ENCODE measurements around the gene ENTPD8.
A peak's percentile ranks its signal among the peaks of the same experiment; 100 is the strongest.

ENTPD8 gene, protein sequence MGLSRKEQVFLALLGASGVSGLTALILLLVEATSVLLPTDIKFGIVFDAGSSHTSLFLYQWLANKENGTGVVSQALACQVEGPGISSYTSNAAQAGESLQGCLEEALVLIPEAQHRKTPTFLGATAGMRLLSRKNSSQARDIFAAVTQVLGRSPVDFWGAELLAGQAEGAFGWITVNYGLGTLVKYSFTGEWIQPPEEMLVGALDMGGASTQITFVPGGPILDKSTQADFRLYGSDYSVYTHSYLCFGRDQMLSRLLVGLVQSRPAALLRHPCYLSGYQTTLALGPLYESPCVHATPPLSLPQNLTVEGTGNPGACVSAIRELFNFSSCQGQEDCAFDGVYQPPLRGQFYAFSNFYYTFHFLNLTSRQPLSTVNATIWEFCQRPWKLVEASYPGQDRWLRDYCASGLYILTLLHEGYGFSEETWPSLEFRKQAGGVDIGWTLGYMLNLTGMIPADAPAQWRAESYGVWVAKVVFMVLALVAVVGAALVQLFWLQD

DNA sequence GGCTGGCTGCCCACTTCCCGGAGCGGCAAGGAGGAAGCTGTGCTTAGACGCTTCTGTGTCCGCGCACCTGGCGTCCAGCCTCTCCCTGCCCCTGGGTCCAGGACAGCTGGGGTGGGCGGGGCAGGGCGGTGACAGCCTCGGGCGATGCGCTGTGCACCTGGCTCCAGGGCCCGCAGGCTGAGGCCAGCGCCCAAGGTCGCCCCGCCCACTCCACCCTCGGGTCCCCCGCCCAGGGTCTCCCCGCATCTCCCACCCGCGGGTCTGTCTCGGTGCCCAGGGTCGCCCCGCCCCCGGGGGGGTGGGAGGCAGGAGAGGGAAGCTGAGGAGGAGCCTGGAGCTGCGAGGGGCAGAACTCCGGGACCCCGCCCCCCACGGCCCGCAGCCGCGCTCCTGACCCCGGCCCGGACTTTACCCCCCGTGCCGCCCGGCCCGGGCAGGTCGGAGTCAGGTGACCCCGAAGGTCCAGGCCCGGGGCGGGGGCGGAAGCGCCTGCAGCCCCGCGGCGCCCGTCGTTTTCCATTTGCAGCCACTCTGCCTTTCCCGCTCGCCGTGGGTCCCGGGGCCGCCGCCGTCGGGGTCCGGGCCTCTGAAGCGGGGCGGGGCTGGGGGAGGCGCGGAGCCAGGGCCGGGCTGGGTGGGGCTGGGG, at the start of gene ENTPD8:
ENTPD8 (minus strand) TSS at position 69 of the 646 bp plus-strand sequence. CDS start 3,072 bp downstream, outside the sequence.
- DNase-seq, result peak; percentile 98

DNA sequence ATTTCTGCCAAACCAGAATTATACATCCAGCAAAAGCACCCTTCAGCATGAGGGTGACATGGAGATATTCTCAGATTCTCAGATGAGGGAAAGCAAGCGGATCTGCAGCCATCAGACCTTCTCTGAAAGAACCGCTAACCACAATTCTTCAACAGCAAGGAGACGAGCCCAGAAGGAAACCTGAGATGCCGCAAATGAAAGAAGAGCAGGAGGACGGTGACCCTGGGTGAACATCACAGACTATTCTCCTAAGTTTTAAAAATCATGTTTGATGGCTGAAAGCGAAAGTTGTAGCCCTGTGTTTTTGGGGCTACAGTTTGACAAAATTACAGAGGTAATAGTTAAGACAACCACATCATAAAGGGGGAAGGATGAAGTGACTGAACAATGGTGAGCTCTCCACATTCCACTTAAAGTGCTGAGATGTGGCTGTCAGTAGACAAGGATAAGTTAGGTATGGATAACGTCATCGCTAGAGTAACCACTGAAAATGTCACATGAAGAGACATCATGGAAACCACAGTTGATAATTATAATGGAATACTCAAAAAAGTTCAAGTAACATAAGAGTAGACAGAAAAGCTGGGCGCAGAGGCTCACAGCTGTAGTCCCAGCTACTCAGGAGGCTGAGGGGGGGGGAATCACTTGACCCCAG, 49.5 kb upstream of the ENTPD8 start:
- DNase-seq, result no peak

DNA sequence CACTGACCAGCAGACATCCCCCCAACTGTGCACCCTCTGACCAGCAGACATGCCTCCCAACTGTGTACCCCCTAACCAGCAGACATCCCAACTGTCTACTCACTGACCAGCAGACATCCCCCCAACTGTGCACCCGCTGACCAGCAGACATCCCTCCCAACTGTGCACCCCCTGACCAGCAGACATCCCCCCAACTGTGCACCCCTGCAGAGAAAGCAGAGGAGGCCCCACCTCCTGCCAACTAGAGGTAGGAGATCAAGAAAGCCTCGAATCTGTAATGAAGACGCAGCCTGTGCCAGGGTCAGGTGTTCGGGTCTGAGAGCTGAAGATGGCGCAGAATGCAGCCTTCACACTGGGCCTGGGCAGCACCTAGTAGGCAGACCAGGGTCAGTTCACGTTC, 47.7 kb upstream of the ENTPD8 start:
- no peak for DNase-seq

DNA sequence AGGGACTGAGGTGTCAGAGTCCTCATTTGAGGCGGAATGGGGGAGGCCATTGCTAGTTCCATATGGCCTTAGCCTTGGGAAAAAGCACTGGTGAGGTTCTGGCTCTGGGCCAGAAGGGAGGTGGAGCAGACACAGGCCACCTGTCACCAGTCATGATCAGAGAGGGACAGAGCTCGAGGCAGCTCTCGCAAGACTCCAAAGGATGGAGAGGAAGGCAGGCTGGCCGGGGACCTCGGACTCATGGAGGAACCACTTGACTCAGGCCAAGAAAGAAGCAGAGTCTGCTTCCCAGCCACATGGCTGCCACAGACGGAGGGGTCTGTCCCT, 47.1 kb upstream of the ENTPD8 start:
- no peak for DNase-seq

DNA sequence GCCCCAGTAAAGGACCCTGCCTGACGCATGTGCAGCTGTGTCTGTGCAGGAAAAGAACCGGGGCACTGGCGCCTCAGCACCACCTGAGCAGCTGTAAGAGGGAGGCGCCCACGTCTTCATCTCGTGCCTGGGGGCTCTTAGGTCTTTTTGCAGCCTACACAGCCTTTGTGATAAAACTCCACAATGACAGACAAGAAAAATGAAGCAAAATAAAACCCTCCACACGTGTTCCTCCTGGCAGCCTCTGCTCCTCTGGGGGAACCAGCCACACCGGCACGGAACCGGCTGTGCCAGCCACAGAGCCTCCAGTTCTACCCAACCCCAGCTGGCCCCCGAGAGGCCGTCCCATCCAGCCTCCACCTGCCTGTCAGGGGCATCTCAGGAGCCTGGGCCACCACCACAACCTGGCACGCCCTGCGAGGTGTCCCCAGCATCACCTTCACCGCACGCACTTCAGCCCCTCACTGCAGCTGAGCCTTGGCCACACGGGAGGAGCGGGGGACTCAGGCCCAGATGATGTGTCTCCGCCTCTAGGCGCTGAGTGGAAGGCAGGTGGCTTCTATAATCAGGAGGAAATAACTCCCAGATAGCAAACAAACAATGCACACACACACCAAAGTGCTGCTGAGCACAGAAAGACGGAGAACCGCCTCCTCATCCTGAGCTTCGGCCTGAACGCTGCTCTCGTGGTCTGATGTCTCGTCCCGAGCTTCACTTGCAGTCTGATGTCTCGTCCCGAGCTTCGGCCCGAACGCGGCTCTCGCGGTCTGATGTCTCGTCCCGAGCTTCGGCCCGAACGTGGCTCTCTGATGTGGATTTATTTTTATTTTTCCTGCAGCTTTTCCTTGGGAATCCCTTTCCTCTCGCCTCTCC, 46.5 kb upstream of the ENTPD8 start:
- DNase-seq, result no peak

DNA sequence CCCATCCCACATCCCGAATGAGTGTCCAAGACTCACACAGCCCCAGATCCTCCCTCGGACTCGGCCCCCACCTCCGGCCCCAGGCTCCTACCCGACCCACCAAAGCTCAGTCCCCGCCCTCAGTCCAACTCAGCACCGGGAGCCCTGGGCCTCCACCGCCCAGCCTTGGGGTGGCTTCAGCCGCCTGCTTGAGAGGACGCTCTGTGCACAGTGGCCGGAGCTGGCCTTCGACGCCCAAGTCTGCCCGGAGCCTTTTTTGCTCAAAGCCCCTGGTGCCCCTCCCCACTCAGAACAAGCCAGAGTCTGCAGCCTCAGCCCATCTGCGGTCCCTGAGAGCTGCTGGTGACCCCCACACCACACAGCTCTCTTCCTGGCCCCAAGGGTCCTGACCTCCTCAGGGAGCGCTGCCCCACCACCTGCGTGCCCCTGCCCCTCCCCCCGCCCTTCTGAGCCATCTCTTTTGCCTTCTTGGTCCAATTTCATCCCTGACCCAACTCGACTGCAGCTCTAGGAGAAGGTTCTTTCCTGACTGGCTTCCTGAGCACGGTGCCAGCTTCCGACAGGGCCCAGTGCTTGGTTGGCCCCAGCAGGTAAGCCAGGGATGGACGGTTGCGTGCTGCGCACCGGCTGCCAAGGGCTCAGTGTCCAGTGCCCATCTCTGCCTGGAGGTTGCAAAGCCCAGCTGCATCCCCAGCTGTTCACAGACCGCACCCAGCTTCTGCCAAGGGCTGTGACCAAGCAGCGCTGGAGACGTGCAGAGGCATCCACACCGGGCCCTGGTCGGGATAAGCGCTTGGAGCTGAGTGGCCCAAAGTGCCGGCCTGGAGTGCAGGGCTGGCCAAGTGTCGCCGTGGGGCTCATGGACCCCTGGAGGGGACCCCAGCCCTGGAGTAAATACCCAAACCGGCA, 45.6 kb upstream of the ENTPD8 start:
- DNase-seq, result no peak

DNA sequence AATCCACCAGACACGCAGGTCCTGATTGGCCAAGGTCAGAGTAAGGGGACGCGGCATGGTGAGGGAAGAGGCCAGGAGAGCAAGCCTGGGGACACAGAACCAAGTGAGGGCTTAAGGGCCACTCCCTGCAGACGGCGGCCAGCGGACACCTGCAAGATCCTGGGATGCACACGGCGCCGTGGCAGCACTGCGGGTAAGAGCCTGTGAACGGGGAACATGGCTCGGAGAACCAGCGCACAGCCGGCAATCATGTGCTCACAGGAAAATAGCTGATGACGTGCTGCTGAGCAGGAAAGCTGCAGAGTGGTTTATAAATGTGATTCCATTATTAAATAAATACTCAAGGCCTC, 45.0 kb upstream of the ENTPD8 start:
- no peak for DNase-seq

DNA sequence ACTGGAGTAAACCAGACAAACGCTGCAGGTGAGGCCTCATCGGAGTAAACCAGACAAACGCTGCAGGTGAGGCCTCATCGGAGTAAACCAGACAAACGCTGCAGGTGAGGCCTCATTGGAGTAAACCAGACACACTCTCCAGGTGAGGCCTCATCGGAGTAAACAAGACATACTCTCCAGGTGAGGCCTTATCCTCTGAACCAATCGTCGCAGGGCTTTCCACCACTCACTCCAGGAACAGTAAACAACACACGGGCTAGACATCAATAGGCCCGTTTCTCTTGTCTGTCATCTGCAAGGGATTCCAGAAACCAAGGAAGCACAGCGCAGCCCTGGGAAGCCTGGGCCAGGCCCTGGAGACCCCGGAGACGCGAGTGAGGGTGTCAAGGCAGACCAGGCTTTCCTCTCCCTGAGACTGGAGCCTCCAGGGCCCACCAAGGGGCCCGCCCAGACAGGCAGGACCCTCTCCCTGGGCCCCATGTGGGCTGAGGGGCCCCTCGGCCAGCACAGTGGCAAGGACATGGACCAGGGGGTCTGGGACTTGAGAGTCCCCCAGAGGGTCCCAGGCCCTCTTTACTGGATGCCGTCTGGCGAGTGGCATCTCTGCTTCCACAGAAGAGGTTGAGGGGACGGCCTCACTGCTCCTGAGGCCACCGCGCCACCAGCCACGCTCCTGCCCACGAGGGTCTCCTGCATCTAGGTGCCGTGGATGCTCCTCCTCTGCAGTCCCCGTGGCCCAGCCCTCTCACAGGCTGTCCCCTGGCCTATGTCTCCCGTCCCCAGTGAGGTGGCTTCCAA, 44.4 kb upstream of the ENTPD8 start:
- DNase-seq, result no peak

DNA sequence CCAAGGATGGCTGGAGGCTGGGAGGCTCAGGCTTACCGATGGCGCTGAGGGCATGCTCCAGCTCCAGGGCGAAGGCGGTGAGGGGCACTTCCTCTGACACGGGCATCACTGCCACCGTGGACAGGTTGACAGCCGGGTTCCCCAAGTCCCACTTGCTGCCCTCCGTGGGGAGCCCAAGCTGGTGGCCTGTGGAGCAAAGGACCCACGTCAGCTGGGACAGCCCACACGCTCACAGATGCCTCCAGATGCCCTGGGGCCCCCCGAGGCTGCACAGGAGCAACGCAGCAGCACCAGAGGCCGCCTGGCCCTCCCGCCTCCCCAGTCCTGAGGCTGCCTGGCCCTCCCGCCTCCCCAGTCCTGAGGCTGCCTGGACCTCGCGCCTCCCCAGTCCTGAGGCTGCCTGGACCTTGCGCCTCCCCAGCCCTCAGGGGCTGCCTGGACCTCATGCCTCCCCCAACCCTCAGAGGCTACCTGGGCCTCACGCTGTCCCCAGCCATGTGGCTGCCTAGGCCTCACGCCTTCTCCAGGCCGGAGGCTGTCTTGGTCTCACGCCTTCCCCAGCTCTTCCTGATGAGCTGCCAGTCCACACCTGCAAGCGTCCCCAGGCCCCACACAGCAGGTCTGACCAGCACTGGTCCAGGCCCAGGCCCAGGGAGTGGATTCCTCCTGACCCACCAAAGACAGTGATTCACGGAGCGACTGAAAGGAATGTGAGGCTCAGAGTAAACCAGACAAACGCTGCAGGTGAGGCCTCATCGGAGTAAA, 43.6 kb upstream of the ENTPD8 start:
- no peak for DNase-seq

DNA sequence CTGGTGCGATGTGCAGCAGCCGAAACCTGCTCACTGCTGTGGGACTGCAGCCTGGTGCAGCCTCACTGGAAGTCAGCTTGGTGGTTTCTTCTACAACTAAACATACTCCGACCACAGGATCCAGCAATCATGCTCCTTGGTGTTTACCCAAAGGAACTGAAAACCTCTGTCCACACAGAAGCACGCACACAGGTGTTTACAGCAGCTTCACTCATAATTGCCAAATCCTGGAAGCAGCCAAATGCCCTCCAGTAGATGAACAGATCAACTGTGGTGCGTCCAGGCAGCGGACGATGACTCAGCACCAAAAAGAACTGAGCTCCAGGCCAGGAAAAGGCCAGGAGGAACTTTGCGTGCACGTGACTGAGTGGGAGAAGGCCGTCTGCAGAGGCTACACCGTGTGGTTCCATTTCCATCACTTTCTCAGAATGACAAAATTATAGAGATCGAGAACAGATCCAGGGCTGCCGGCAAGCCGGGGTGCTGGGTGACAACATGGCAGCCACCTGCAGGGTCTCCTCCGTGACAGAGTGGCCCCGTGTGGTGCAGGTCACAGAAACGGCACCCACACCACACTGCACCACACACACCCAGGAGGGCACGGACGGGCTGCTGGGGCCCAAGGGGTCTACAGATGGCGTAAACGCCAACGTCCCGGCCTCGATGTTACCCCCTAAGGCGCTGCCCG, 41.1 kb upstream of the ENTPD8 start:
- peak; percentile 92 for DNase-seq

DNA sequence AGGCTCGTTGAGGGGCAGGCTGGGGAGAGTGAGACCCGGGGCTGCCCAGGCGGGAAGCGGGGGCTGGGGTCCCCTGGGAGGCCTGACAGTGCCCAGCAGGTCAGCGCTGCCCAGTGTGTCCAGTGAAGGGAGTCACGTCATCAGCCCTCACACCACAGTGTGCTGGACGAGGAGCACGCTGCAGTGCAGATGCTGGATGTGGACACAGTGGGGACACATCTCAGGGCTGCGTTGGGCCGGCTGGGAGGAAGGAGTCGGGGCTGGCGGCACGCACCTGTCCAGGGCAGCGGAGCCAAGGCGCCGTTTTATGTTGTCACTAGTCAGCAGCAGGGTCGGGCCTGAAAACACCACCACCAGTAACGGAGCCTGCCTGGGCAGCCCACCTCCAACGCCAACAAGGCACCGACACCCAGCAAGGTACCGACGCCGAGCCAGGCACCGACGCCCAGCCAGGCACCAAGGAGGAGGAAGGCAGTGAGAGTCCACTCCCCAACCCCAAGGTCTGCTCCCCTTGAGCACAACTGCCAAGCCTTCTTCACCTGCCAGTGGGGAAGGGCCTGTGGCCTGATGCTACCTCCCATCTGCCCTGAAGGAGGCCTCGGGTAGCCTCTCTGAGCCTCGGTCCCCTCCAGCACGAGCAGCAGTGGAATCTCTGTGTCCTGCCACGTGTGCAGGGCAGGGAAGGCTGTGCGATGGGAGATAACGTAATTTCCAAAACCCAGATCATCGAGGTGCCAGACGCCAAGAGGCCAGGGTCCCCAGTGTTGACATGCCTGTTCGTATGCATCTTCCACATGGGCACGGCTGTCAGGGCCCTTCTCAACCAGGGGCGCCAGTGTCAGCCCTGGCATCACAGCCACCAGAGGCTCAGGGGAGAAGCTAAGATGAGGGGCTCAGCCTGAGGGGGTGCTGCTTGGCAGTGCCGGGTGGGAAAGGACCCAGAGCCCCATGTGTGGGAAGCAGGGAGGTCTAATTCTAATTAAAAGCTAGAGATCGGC, 39.8 kb upstream of the ENTPD8 start:
- DNase-seq, result no peak

DNA sequence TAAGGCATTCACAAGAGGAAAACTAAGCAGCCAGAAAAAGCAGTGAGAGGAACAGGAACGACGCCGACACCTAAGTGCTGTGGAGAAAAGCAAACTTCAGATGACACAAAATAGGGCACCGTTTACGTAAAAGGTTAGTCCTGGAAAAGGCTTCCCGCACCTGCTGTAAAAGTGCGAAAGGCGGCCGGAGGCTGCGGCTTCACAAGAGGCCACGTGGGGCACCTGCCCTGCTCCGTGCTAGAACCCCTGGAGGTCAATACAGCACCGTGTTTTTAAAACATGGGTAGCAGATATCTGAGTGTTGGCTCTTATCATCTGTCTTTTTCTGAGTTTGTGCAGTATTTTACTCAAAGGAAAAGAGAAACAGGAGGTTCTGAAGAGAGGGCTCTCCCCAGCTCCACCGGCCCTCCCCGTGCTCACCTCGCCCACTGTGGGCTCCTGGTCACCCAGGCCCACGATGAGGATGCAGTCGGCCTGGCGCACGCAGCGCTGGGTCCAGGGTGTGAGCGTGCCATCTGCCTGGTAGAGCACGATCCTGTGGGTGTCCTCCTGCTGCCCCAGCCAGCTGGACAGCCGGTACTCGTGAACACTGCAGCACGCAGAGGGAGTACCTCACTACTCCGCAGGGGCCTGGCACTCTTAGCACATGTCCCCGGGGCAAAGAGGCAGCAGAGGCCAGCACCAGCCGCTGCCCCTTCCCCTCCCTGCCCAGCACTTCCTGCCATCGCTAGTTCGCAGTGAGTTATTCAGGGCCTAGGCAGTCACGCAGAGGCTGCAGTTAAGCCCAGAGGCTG, 38.9 kb upstream of the ENTPD8 start:
- no peak for DNase-seq

DNA sequence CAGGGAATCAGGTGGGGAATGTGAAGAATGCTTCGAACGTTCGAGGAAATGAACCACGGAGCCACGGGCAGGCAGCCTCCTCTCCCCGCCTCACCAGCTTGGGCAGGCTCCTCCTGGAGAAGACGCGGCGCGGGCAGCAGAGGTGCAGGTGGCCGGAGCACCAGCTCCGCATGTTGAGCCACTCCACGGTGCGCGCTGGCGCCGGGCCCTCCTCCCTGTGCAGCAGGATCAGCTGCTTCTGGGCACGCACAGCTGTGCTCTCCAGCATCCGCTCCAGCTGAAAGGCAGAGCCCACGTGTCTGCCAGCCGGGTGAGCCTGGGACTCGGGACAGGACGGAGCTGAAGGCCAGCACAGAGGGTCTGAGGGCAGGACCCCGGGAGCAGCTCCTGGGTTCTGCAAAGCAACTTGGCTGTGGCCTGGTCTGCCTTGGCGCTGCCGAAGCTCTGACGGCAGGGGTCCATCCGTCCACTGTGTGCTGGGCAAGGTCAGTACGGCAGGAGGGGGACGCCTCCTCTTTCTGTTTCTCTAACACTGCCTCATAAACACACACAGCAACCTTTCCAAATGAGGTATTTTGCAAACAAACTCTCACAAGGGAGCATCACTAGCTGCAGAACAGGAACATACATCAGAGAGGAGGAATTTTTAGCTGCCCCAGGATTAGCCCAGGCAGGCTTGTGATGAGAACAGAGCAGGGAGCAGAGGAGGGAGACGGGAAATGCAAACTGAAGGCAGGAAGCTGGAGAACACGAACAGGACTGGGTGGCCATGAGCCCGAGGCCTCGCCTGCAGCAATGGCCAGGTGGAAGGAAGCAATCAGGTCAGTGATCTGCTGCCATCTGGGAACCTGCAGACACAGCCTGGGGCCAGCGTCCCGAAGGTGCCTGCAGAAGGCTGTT, 38.1 kb upstream of the ENTPD8 start:
- no peak for DNase-seq

DNA sequence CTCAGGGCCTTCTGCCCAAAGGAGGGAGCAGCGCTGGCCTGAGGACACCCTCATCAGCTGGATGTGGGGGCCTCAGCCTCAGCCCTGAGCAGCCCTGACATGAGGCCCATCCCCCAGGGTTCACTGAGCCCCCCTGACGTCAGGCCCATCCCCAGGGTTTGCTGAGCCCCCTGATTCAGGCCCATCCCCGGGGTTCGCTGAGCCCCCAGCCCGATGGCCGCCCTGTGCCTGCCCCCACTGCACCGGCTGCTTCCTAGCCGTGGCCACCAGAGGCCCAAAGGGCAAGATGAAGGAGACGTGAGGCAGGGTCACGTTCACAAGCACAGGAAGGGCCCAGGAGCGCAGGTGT, 37.4 kb upstream of the ENTPD8 start:
- DNase-seq, result no peak

DNA sequence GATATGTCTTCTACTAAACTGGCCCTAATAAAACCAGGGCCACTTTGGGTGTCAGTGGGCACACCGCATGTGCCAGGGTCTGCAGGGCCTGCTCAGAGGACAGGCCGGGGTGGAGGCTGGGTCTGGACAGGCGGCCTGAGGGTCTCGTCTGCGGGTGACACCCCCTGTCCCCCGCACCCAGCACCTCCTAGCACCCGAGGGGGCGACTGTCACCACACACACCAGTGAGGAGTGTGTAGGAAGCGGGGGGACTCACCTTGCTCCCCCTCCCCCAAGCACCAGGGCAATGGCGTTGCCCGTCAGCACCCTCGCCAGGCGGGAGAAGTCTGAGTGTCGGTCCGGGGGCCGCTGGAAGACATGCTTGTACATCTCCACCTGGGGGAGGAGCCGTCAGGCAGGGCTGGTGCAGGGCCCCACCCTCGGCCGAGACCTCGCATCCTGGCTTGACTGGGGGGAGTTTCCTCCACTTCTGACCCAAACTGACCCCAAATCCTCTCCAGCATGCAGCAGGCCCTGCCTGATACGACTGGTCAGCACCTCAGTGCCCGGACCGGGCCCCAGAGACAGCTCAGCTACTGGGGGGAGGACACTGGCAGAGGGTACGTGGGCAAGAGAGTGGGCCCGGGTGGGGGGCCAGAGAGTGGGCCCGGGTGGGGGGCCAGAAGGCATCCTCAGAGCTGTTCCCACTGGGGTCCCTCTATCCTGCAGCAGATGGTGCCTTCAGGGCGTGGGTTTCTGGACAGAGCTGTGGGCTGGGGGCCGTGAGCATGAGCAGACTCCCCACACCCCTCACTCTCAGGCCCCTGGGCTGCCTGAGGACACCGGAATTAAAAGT, 36.8 kb upstream of the ENTPD8 start:
- DNase-seq, result no peak

DNA sequence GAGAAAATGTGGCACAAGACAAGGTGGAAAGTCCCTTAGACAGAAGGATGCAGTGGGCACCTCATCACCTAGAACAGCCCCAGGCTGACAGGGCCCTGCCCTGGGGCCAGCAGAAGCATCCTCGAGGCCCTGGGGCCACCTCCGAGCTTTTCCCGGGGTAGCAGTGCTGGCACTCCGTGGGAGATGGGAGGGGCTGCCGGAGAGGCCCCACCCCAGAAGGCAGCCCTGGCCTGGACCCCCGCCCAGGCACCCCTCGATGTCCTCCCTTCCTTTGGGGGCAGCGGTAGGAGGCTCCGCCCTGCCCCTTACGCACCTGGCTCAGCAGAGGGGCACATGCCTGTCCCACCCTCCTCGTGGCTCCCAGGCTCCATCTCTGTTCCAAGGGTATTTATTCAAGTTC, 35.7 kb upstream of the ENTPD8 start:
- DNase-seq, result no peak
